ENCODE measurements around the gene PADI1. TPM values are rescaled to one million over a fixed set of nuclear protein-coding genes. Genes with fewer than 3 reads are reported as not detected.

PADI1 gene
- total RNA-seq, 1 donor from 2014 or later = not detected

DNA sequence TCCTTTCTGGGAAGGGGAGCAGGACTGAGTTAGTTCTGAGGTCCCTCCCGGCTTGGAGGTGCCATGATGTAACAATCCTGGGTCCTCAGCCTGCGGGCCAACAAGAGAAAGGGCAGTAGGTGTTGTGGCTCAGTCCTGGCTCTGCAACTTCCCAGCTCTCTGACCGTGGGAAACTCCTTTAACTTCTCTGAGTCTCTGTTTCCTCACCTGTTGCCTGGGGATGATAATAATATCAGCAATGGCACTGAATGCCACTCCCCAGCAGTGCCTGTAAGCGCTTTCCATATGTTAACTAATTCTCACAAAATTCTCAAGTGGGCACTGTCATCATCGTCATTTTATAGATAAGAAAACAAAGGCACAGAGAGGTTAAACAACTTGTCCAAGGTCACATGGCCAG, 46.3 kb downstream of the PADI1 start:
- Mint-ChIP-seq H3K27ac (no peak overlapping the region), H3K9me3 (no peaks in the 10 kb centered on the region), H3K4me1 (ENCODE audit: low read depth) (no peaks in the 10 kb centered on the region), H3K4me3 (no peak overlapping the region), H3K27me3 (ENCODE audit: insufficient read depth) (peaks cover 2% of the 10 kb centered on the region), H3K36me3 (ENCODE audit: low read depth) (no peaks in the 10 kb centered on the region)
- intact Hi-C loops (cut with micrococcal nuclease) = no loop called here
- DNase-seq (ENCODE audit: low spot score) = no peak

GRCh38 chr1:17251701-17252376, 46.9 kb downstream of the PADI1 start:
- Mint-ChIP-seq H3K27me3 (ENCODE audit: insufficient read depth) (peaks cover 1% of the 10 kb centered on the region), H3K4me3 (no peak overlapping the region), H3K4me1 (ENCODE audit: low read depth) (no peaks in the 10 kb centered on the region), H3K36me3 (ENCODE audit: low read depth) (no peaks in the 10 kb centered on the region), H3K27ac (no peak overlapping the region), H3K9me3 (no peaks in the 10 kb centered on the region)
- no peak for DNase-seq (ENCODE audit: low spot score)
- intact Hi-C loops (cut with micrococcal nuclease) = no loop called here

- DNase-seq (ENCODE audit: low spot score) = no peak
- H3K27ac Mint-ChIP-seq = no peak overlapping the region
- H3K27me3 Mint-ChIP-seq (ENCODE audit: insufficient read depth) = peaks cover 1% of the 10 kb centered on the region
- no peaks in the 10 kb centered on the region for H3K36me3 Mint-ChIP-seq (ENCODE audit: low read depth)
- H3K9me3 Mint-ChIP-seq = no peaks in the 10 kb centered on the region
- no peak overlapping the region for H3K4me3 Mint-ChIP-seq
- H3K4me1 Mint-ChIP-seq (ENCODE audit: low read depth) = no peaks in the 10 kb centered on the region
- intact Hi-C loops (cut with micrococcal nuclease) = no loop called here
Measured at GRCh38 chr1:17255336-17255735, 50.4 kb downstream of the PADI1 start.

- no peak for DNase-seq (ENCODE audit: low spot score)
- H3K4me1 Mint-ChIP-seq (ENCODE audit: low read depth) = no peaks in the 10 kb centered on the region
- H3K9me3 Mint-ChIP-seq = no peaks in the 10 kb centered on the region
- intact Hi-C loops (cut with micrococcal nuclease) = no loop called here
- no peak overlapping the region for H3K27ac Mint-ChIP-seq
- H3K4me3 Mint-ChIP-seq = no peak overlapping the region
- no peaks in the 10 kb centered on the region for H3K27me3 Mint-ChIP-seq (ENCODE audit: insufficient read depth)
- H3K36me3 Mint-ChIP-seq (ENCODE audit: low read depth) = no peaks in the 10 kb centered on the region
Measured at GRCh38 chr1:17258116-17258757, 53.3 kb downstream of the PADI1 start.

- H3K9me3 Mint-ChIP-seq = no peaks in the 10 kb centered on the region
- no peaks in the 10 kb centered on the region for H3K4me1 Mint-ChIP-seq (ENCODE audit: low read depth)
- H3K27me3 Mint-ChIP-seq (ENCODE audit: insufficient read depth) = no peaks in the 10 kb centered on the region
- no peak overlapping the region for H3K27ac Mint-ChIP-seq
- no peaks in the 10 kb centered on the region for H3K36me3 Mint-ChIP-seq (ENCODE audit: low read depth)
- H3K4me3 Mint-ChIP-seq = no peak overlapping the region
- no peak for DNase-seq (ENCODE audit: low spot score)
- intact Hi-C loops (cut with micrococcal nuclease) = no loop called here
Measured at GRCh38 chr1:17258758-17259130, 53.8 kb downstream of the PADI1 start.

DNA sequence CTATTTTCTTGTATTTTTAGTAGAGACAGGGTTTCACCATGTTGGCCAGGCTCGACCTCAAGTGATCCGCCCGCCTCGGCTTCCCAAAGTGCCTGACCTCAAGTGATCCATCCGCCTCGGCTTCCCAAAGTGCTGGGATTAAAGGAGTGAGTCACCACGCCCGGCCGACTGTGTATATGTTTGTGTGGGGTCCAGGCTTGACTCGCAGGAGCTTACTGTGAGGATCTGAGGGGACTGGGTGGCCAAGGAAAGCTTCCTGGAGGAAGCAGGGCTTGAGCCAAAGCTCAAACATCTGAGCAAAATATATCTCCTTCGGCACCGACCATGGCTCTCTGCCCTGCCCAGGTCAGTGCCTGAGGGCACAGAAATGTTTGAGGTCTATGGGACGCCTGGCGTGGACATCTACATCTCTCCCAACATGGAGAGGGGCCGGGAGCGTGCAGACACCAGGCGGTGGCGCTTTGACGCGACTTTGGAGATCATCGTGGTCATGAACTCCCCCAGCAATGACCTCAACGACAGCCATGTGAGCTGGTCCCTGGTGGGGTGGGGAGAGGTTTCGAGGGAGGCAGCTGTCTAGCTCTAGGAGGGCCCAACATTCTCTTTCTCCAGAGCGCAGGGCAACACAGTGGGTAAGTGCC, 54.4 kb downstream of the PADI1 start:
- intact Hi-C loops (cut with micrococcal nuclease) = no loop called here
- no peak overlapping the region for H3K4me3 Mint-ChIP-seq
- no peaks in the 10 kb centered on the region for H3K36me3 Mint-ChIP-seq (ENCODE audit: low read depth)
- no peaks in the 10 kb centered on the region for H3K4me1 Mint-ChIP-seq (ENCODE audit: low read depth)
- no peak for DNase-seq (ENCODE audit: low spot score)
- H3K9me3 Mint-ChIP-seq = no peaks in the 10 kb centered on the region
- no peaks in the 10 kb centered on the region for H3K27me3 Mint-ChIP-seq (ENCODE audit: insufficient read depth)
- no peak overlapping the region for H3K27ac Mint-ChIP-seq

DNA sequence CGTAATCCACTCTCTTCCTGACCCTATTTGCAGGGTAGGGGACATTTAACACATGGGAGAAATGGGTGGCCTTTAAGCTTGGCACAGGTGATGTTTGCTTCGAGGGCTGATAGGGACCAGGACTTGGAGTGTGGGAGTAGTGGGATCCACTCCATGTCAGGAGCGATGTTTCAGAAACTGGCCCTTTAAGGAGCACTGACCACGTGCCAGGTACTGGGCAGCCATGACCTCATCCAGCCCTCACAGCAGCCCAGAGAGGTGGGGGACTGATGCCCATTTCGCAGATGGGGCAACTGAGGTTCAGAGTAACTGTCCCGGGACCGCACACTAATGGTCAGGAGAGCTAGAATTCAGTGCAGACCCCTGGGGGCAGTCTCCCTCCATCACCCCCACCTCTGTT, 55.3 kb downstream of the PADI1 start:
- no peak for DNase-seq (ENCODE audit: low spot score)
- H3K27me3 Mint-ChIP-seq (ENCODE audit: insufficient read depth) = no peaks in the 10 kb centered on the region
- no peaks in the 10 kb centered on the region for H3K4me1 Mint-ChIP-seq (ENCODE audit: low read depth)
- H3K27ac Mint-ChIP-seq = no peak overlapping the region
- intact Hi-C loops (cut with micrococcal nuclease) = no loop called here
- no peak overlapping the region for H3K4me3 Mint-ChIP-seq
- no peaks in the 10 kb centered on the region for H3K9me3 Mint-ChIP-seq
- H3K36me3 Mint-ChIP-seq (ENCODE audit: low read depth) = no peaks in the 10 kb centered on the region

DNA sequence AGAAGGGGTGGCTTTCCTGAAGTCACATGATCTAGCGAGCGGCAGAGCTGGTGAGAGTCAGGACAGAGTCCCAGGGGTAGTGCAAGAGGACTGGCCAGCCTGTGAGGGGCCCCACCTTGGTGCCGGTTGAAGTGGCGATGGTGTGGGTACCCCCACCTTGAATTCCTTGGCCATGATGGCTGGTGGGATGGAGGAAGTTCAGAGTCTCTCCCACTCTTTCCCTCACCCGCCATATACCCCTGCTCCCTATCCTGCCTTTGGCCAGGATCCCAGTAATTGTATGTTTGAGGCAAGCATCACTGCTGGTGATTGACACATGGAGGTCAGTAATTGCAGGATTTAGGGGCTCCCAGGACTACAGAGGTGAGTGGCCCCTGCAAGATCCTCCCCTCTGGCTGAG, 55.8 kb downstream of the PADI1 start:
- Mint-ChIP-seq H3K36me3 (ENCODE audit: low read depth) (no peaks in the 10 kb centered on the region), H3K9me3 (no peaks in the 10 kb centered on the region), H3K4me1 (ENCODE audit: low read depth) (no peaks in the 10 kb centered on the region), H3K4me3 (no peak overlapping the region), H3K27ac (no peak overlapping the region), H3K27me3 (ENCODE audit: insufficient read depth) (peaks cover 3% of the 10 kb centered on the region)
- DNase-seq (ENCODE audit: low spot score) = no peak
- intact Hi-C loops (cut with micrococcal nuclease) = no loop called here

GRCh38 chr1:17263936-17264335, 59.0 kb downstream of the PADI1 start:
- H3K4me3 Mint-ChIP-seq = no peak overlapping the region
- no peaks in the 10 kb centered on the region for H3K36me3 Mint-ChIP-seq (ENCODE audit: low read depth)
- H3K27ac Mint-ChIP-seq = no peak overlapping the region
- no peak for DNase-seq (ENCODE audit: low spot score)
- intact Hi-C loops (cut with micrococcal nuclease) = no loop called here
- H3K4me1 Mint-ChIP-seq (ENCODE audit: low read depth) = no peaks in the 10 kb centered on the region
- peaks cover 3% of the 10 kb centered on the region for H3K27me3 Mint-ChIP-seq (ENCODE audit: insufficient read depth)
- no peaks in the 10 kb centered on the region for H3K9me3 Mint-ChIP-seq

- no peak overlapping the region for H3K27ac Mint-ChIP-seq
- DNase-seq (ENCODE audit: low spot score) = no peak
- H3K9me3 Mint-ChIP-seq = no peaks in the 10 kb centered on the region
- intact Hi-C loops (cut with micrococcal nuclease) = no loop called here
- no peaks in the 10 kb centered on the region for H3K36me3 Mint-ChIP-seq (ENCODE audit: low read depth)
- H3K4me3 Mint-ChIP-seq = no peak overlapping the region
- H3K4me1 Mint-ChIP-seq (ENCODE audit: low read depth) = no peaks in the 10 kb centered on the region
- peaks cover 3% of the 10 kb centered on the region for H3K27me3 Mint-ChIP-seq (ENCODE audit: insufficient read depth)
Measured at GRCh38 chr1:17264470-17264869, 59.5 kb downstream of the PADI1 start.

GRCh38 chr1:17265162-17265561, 60.2 kb downstream of the PADI1 start:
- Mint-ChIP-seq H3K4me1 (ENCODE audit: low read depth) (no peaks in the 10 kb centered on the region), H3K9me3 (no peaks in the 10 kb centered on the region), H3K27me3 (ENCODE audit: insufficient read depth) (peaks cover 3% of the 10 kb centered on the region), H3K27ac (no peak overlapping the region), H3K4me3 (no peak overlapping the region), H3K36me3 (ENCODE audit: low read depth) (no peaks in the 10 kb centered on the region)
- DNase-seq (ENCODE audit: low spot score) = no peak
- intact Hi-C loops (cut with micrococcal nuclease) = no loop called here

- intact Hi-C loops (cut with micrococcal nuclease) = no loop called here
- Mint-ChIP-seq H3K36me3 (ENCODE audit: low read depth) (no peaks in the 10 kb centered on the region), H3K4me1 (ENCODE audit: low read depth) (no peaks in the 10 kb centered on the region), H3K27ac (no peak overlapping the region), H3K9me3 (no peaks in the 10 kb centered on the region), H3K27me3 (ENCODE audit: insufficient read depth) (peaks cover 3% of the 10 kb centered on the region), H3K4me3 (no peak overlapping the region)
- no peak for DNase-seq (ENCODE audit: low spot score)
Measured at GRCh38 chr1:17265950-17266349, 61.0 kb downstream of the PADI1 start.

DNA sequence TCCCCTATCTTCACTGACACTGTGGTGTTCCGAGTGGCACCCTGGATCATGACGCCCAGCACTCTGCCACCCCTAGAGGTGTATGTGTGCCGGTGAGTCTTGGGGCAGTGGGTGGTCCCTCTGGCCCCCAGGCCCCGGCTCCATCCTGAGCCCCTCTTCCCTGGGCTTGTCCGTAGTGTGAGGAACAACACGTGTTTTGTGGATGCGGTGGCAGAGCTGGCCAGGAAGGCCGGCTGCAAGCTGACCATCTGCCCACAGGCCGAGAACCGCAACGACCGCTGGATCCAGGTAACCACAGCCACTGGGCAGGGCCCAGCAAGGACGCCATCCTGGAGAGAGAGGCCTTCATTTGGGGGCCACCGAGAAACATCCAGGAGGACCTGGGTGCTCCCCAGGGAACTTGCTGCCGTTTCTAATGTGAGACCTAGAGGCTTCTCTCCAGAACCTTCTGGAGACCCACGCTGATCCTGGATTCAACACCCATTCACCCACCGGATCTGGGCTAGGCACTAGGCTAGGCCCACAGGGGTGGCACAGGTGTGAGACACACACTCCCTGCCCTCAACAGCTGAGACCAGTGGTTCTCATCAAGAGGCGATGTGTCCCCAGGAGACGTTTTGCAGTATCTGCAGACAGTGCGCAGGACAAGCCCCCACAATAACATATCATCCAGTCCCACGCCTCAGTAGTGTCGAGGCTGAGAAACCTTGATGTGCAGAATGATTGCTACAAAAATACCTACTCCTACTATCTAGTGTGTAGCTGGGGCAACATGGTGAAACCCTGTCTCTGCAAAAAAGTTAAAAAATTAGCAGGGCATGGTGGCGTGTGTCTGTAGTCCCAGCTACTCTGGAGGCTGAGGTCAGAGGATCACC, 66.2 kb downstream of the PADI1 start:
- intact Hi-C loops (cut with micrococcal nuclease) = no loop called here
- Mint-ChIP-seq H3K4me3 (no peak overlapping the region), H3K27ac (no peak overlapping the region), H3K9me3 (no peaks in the 10 kb centered on the region), H3K36me3 (ENCODE audit: low read depth) (no peaks in the 10 kb centered on the region), H3K27me3 (ENCODE audit: insufficient read depth) (no peaks in the 10 kb centered on the region), H3K4me1 (ENCODE audit: low read depth) (no peaks in the 10 kb centered on the region)
- no peak for DNase-seq (ENCODE audit: low spot score)
